OCI-M2 (cell line): Measurements from ENCODE around the gene TMEM217.
A peak's percentile ranks its signal among the peaks of the same experiment; 100 is the strongest.

Source experiments
- DNase-seq: peaks from one replicate; lab custom pipeline; 2025; ENCODE audit not compliant: unreplicated experiment; lab: John Stamatoyannopoulos, UW

The TMEM217 gene

DNA sequence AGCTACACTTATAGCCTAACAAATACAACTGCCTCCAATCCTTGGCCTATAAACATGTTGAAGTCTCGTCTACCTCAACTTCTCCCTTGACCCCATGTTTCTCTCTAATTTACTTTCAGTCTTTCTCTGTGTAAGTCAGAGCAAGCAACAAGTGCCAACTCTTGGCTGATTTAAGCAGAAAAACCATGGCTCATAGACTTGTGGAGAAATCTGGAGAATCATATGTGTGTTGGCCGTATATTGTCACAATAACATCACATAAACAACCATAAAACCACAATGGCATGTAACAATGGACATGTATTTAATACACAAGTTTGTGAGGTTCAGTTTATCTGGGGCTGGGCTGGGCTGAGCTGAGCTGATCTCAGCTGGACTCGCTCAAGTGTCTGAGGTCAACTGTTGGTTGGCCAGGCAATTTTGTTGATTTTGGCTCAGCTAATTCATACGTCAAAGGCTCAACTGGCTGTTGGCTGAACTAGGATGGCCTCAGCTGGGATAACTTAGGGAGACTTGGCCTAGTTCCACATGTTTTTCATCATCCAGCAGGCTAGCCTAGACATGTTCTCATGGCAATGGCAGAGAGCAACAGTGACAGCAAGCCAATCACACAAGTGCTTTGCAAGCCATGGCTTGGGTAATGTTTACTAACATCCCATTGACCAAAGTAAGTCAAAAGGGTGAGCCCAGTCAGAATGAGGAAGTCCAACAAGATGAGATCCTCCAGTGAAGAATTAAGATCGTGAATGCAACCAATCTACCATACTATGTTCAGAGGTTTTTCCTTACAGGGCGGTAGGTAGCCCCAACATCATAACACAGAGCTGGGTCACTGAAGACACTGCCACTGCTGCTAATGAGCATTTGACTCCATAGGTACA lies 13.3 kb downstream of the TMEM217 start:
- DNase-seq = no peak

- DNase-seq = no peak
These were observed 14.1 kb downstream of the TMEM217 start for GRCh38 chr6:37243816-37244370.

GRCh38 chr6:37243131-37243815 lies 14.7 kb downstream of the TMEM217 start:
- DNase-seq = no peak

GRCh38 chr6:37242429-37243052 lies 15.4 kb downstream of the TMEM217 start:
- DNase-seq = no peak

GRCh38 chr6:37241775-37242428 lies 16.0 kb downstream of the TMEM217 start:
- no peak for DNase-seq

- DNase-seq = no peak
These were observed 16.8 kb downstream of the TMEM217 start for GRCh38 chr6:37241131-37241530.

DNA sequence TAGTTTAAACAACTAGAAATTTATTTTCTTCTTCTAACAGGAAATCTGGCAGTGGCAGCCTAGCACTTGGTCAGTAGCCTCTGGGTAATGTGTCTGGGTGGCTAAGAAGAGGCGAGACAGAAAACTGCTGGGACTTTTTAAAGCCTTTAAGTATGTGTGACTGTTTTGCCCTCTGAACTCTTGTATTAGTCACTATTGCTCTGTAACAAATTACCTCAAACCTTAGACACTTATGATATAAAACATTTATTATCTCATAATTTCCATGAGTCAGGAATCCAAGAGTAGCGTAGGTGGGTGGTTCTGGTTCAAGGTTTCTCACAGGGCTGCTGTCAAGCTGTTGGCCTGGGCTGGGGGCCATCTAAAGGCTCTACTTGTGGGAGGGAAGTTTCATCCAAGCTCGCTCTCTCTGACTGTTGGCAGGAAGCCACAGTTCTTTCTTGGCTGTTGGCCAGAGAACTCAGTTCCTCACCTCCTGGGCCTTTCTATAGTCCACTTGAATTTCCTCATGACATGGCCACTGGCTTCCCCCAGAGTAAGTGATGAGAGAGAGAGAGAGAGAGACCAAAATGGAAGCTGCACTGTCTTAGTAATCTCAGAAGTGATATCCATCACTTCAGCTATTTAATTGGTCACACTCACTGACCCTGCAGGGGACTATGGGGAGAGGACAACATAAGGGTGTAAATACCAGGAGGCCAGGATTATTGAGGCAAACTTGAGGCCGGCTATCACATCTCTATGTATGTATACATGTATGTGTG lies 17.8 kb downstream of the TMEM217 start:
- DNase-seq = no peak

DNA sequence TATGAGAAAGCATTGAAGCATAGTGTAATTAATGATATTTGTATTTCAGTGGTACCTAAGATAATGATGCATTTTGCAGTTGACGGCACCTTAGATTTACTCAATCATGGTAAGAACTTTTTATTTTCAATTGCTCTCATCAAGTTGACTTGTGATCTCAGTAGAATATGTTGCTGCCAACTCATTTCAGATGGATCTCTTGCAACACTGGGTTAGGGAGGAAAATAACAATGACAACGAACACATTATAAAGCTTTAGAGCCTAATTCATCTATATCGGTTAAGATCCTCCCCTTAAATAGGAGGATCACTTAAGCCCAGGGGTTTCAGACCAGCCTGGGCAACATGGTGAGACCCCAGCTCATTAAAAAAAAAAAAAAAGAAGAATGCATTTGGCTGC lies 18.4 kb downstream of the TMEM217 start:
- no peak for DNase-seq

GRCh38 chr6:37238381-37238780 lies 19.6 kb downstream of the TMEM217 start:
- no peak for DNase-seq

- DNase-seq = no peak
These were observed 20.2 kb downstream of the TMEM217 start for GRCh38 chr6:37237789-37238188.

DNA sequence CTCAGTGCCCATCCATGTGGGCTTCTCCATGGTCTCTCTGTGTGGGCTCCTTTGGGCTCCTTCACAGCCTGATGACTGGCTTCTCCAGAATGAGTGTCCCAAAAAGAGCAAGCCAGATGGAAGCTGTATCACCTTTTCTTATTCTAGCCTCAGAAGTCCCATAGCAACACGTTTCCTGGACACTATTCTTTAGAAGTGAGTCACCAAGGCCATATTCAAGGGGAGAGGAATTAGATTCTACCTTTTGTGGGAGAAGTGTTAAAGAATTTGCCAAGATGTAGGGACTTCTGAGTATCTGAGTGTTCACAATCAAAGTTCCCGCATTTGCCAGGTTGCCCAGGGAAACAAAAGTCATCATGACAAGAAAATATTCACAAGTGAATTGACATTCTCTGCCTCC lies 21.0 kb downstream of the TMEM217 start:
- no peak for DNase-seq

DNA sequence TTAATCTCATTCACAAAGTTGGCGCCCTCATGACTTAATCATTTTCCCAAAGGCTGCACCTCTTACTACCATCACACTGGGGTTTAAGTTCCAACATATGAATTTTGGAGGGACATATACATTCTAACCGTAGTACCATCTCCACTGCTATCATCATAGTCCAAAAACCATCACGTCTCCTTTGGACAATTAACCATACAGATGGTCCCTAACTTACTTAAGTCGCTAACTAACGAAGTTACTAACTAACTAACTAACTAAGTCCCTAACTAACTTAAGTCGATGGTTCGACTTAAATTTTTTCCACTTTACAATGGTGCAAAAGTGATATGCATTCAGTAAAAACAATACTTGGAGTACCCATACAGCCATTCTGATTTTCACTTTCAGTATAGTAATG lies 24.4 kb downstream of the TMEM217 start:
- no peak for DNase-seq

GRCh38 chr6:37232430-37233017 lies 25.4 kb downstream of the TMEM217 start:
- DNase-seq = no peak

- DNase-seq = no peak
These were observed 27.8 kb downstream of the TMEM217 start for GRCh38 chr6:37230104-37230503.

DNA sequence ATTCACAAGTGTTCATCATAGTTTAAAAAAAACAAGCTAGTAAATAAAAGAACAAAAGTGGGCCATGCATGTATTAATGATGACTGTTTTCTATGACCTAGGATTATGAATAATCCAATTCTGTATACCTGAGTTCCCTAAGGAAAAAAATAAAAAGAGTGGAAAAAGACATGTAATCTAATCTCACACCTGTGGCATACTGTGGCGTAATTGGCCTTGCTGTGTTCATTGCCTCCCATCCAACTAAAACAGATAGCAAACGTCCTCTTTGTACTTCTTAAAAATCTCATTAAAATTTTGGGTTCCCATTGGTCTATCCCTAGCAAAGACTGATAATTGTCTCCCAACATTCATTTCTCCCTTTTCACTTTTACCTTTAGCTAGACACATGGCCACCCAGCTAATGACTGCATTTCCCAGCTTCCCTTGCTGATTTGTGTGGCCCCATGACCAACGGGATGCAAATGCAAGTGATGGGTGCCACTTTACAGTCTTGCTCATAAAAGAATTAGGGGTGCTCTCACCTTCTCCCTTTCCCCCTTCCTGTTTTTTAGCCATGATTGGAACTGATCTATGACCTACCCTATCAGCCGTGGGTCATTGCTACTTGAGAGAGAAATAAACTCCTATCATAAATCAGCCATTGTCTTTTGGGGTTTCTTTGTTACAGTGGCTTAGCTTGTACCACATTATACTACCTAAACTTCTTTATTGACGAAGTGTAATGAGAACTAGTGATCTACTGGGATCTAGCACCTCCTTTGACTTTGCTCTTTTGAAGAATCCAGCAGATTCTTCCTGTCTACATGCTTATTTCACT lies 32.4 kb downstream of the TMEM217 start:
- no peak for DNase-seq

- no peak for DNase-seq
These were observed 35.0 kb downstream of the TMEM217 start for GRCh38 chr6:37222992-37223391.

DNA sequence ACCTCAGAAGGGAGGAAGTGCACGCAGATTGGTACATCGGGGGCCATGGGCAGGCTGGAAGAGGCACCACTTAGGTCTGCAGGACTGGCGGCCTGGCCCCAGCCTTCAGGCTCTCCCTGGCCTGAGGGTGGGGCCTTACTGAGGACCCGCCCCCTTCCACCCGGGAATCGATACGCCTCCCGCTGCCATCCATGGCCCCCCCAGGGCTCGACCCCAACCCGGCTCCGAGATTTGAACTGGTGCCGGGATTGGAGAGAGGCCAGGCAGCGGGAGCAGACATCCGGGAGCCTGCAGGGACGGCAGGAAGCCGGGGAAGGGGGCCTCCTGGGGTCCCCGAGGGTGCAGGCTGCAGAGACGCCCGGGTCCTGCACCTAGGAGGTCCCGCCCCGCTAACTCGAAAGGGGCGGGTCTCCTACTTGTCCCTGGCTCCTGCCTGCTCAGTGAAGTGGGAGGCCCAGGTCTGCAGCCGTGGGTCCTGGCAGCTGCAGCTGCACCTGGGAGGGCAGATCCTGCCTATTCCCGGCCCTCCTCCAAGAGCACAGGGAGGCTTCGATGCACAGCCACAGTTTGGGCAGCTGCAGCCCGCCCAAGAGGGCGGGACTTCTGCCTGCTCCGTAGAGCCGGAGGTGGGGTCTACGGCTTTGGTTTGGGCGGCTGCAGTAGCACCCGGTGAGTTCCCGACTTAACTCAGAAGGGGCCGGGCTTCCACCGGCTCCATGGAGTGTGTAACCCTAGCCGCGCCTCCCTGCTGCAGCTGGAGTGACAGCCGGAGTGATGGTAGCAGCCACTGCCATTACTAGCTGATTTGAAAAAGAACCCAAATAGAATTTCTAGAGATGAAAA lies 35.6 kb downstream of the TMEM217 start:
- DNase-seq = peak; percentile 82

- DNase-seq = no peak
These were observed 36.3 kb downstream of the TMEM217 start for GRCh38 chr6:37221585-37222124.
